IMR-90 (cell line): ENCODE data around the gene CHD6.

Source experiments
- BHLHE40 ChIP-seq: fragments of 150-350 bp; IDR thresholded peaks from 2 replicates; pipeline ENCODE4 v1.6.1; 2016; ENCODE audit warnings: mild to moderate bottlenecking, low read depth, low read length
- CEBPB ChIP-seq: IDR thresholded peaks from 2 replicates; pipeline ENCODE4 v1.6.1; 2012; ENCODE audit warnings: low read depth, low read length, improper control_type of control experiment
- CHD1 ChIP-seq: IDR thresholded peaks from 2 replicates; pipeline ENCODE4 v1.6.1; 2012; ENCODE audit warnings: low read depth, low read length, improper control_type of control experiment
- ELK1 ChIP-seq: fragments of 150-350 bp; IDR thresholded peaks from 2 replicates; pipeline ENCODE4 v1.6.1; 2016; ENCODE audit warnings: low read depth, mild to moderate bottlenecking, low read length, moderate library complexity, borderline replicate concordance
- FOS ChIP-seq: fragments of 150-350 bp; IDR thresholded peaks from 2 replicates; pipeline ENCODE4 v1.6.1; 2016; ENCODE audit warnings: low read depth, low read length
- MAFK ChIP-seq: IDR thresholded peaks from 2 replicates; pipeline ENCODE4 v1.6.1; 2012; ENCODE audit warnings: low read depth, low read length, improper control_type of control experiment
- MXI1 ChIP-seq: IDR thresholded peaks from 2 replicates; pipeline ENCODE4 v1.6.1; 2012; ENCODE audit warnings: low read depth, mild to moderate bottlenecking, low read length, moderate library complexity, borderline replicate concordance
- POLR2A ChIP-seq: IDR thresholded peaks from 2 replicates; pipeline ENCODE4 v1.6.1; 2012; ENCODE audit warnings: mild to moderate bottlenecking, low read depth, low read length
- RAD21 ChIP-seq: IDR thresholded peaks from 2 replicates; pipeline ENCODE4 v1.6.1; 2012; ENCODE audit warnings: low read length, improper control_type of control experiment
- RCOR1 ChIP-seq: IDR thresholded peaks from 2 replicates; pipeline ENCODE4 v1.6.1; 2012; ENCODE audit warnings: mild to moderate bottlenecking, low read length, improper control_type of control experiment; ENCODE audit not compliant: insufficient replicate concordance
- RFX5 ChIP-seq: IDR thresholded peaks from 2 replicates; pipeline ENCODE4 v1.8.0; 2012; ENCODE audit warnings: low read depth, mild to moderate bottlenecking, low read length, moderate library complexity
- SMC3 ChIP-seq: fragments of 150-350 bp; IDR thresholded peaks from 2 replicates; pipeline ENCODE4 v1.6.1; 2016; ENCODE audit warnings: low read depth, mild to moderate bottlenecking, antibody characterized with exemption, low read length, moderate library complexity
- TF ChIP-seq, protein P1 (sequence below): conservative IDR thresholded peaks from 2 replicates; pipeline ENCODE4 v1.5.1; 2012; ENCODE audit warnings: mild to moderate bottlenecking, low read depth, low read length, improper control_type of control experiment
- TF ChIP-seq, protein P2 (sequence below): fragments of 150-350 bp; IDR thresholded peaks from 2 replicates; pipeline ENCODE4 v1.6.1; 2017; ENCODE audit warnings: mild to moderate bottlenecking, antibody characterized with exemption, low read length, low read depth

GRCh38 chr20:41573955-41574354 is 44.2 kb downstream of the CHD6 start:
- TF ChIP-seq, protein P1, sequence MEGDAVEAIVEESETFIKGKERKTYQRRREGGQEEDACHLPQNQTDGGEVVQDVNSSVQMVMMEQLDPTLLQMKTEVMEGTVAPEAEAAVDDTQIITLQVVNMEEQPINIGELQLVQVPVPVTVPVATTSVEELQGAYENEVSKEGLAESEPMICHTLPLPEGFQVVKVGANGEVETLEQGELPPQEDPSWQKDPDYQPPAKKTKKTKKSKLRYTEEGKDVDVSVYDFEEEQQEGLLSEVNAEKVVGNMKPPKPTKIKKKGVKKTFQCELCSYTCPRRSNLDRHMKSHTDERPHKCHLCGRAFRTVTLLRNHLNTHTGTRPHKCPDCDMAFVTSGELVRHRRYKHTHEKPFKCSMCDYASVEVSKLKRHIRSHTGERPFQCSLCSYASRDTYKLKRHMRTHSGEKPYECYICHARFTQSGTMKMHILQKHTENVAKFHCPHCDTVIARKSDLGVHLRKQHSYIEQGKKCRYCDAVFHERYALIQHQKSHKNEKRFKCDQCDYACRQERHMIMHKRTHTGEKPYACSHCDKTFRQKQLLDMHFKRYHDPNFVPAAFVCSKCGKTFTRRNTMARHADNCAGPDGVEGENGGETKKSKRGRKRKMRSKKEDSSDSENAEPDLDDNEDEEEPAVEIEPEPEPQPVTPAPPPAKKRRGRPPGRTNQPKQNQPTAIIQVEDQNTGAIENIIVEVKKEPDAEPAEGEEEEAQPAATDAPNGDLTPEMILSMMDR, result no peak
- TF ChIP-seq CEBPB (no peak), POLR2A (no peak), FOS (no peak), RCOR1 (no peak), RAD21 (no peak), CHD1 (no peak), BHLHE40 (no peak), ELK1 (no peak), MXI1 (no peak), SMC3 (no peak), RFX5 (no peak), MAFK (no peak)
- TF ChIP-seq, protein P2, sequence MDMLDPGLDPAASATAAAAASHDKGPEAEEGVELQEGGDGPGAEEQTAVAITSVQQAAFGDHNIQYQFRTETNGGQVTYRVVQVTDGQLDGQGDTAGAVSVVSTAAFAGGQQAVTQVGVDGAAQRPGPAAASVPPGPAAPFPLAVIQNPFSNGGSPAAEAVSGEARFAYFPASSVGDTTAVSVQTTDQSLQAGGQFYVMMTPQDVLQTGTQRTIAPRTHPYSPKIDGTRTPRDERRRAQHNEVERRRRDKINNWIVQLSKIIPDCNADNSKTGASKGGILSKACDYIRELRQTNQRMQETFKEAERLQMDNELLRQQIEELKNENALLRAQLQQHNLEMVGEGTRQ, result no peak
